HG03135 (cell line): ENCODE data around the gene BICDL1.

Experiments used
- ATAC-seq: cut with Tn5 transposase; IDR thresholded peaks from one replicate; pipeline ENCODE4 v1.9.1; 2021; ENCODE audit warnings: mild to moderate bottlenecking, moderate library complexity; ENCODE audit not compliant: unreplicated experiment

The BICDL1 gene

DNA sequence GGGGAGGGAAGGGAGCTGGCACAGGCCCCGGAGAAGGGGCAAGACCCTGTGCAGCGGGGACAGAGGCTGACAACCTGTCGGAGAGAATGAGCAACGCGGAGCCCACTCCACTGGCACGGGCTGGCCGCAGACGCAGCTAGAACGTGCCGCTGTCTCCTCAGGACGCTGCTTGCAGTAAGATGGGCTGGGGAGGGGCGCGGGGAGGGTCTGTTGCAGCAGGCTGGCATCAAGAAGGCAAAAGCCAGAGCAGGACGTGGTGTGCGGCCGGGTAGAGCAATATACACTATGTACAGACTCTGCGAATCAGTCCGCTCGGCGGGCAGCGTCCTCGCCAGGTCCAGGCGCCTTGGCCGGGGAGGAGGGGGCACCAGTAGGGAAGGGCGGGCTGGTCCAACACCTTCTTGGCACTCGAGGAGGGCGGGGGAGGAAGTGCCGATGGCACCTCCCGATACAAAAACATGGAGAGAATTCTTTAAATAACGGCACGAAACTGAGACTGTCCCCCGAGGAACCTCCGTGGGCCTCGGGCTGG is 107.7 kb downstream of the BICDL1 start:
- no peak for ATAC-seq

- ATAC-seq = no peak
Measured at GRCh38 chr12:120098756-120099470, 109.9 kb downstream of the BICDL1 start.

GRCh38 chr12:120099738-120100137 is 110.7 kb downstream of the BICDL1 start:
- ATAC-seq = no peak

- no peak for ATAC-seq
Measured at GRCh38 chr12:120100630-120101029, 111.6 kb downstream of the BICDL1 start.

GRCh38 chr12:120101182-120101581 is 112.1 kb downstream of the BICDL1 start:
- no peak for ATAC-seq

DNA sequence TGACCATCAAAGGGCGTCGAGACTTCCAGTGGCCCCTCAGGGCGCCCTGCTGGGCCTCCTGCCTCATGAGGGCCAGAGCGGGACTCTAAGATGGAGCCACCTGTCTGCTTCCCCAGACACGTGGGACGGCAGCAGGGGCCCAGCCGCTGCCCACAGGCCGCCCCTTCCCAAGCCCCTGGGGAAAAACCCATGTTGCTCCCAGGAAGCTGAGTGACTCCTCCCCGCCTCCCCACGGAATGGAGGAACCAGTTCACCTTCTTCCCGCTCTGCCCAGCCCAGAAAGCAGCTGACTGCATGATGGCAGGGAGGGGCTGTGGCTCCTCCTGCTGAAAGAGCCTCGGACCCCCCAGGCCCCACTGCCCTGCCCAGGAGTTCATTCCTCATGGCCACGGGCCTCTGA is 112.6 kb downstream of the BICDL1 start:
- ATAC-seq = no peak

- ATAC-seq = no peak
Measured at GRCh38 chr12:120102189-120103043, 113.4 kb downstream of the BICDL1 start.

DNA sequence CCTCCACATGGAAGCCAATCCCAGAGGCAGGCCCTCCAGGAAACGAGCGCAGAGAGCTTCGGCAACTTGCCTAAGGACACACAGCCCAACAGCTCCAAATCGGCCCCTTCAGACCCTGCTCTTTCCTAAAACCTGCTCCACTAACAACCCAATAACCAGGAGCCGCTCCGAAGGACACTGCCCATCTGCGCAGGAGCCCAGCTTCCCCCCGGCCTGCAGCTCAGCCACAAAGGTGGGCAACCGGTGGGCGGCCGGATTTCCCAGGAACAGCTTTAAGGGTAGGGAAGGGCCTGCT is 114.0 kb downstream of the BICDL1 start:
- ATAC-seq = no peak

- ATAC-seq = no peak
Measured at GRCh38 chr12:120103371-120103770, 114.3 kb downstream of the BICDL1 start.

DNA sequence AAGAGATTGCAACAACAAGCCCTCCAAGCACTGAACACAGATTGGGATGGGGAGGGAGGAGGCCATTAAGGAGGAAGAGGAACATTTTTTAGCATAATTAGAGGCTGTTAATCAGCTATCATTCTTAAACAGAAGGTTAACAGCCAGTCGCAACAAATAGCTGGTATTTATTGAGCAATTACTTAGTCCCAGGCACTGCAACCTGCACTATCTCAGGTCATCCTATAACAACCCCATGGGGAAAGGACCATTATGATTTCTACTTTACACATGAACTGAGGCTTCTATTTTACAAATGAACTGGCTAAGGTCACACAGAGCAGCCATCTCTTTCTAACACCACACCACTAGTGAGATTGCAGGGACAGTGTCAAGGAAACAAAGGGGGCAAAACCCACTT is 117.1 kb downstream of the BICDL1 start:
- ATAC-seq = no peak

- ATAC-seq = no peak
Measured at GRCh38 chr12:120109570-120110267, 120.7 kb downstream of the BICDL1 start.

- ATAC-seq = peak; percentile 53
Measured at GRCh38 chr12:120110550-120111501, 121.8 kb downstream of the BICDL1 start.

- no peak for ATAC-seq
Measured at GRCh38 chr12:120115066-120115465, 126.0 kb downstream of the BICDL1 start.

DNA sequence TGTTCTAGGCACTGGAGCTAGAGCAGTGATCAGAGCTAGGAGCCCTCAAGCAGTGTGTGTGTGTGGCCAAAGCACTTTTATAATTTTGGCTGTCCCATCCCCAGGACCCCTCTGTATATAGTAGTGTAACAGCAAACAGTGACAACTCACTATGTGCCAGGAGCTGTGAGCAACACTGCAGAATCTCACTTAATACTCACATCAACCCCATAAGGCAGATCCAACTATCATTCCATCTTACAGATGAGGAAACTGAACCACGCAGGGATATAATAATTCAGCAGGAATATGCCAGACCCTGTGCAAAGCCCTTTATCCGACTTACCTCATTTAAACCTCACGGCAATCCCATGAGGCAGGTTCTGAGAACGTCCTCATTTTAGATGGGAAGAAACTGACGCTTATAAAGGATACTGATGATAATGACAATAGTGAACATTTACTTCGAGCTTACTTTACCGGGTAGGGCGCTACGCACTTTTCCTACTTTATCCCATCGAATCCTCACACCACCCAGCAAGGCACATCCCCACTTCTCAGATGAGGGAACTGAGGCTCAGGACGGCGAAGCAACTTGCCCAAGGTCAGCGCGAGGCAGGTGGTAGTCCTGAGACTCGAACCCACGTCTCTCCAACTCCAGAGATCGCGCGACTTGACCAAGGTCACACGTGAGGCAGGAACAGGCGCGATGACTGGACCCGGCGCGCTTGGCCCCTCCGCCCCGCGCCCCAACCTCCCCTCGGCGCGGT is 126.8 kb downstream of the BICDL1 start:
- ATAC-seq = peak; percentile 8

GRCh38 chr12:120116441-120116791 is 127.4 kb downstream of the BICDL1 start, which contains the start of gene RAB35:
Gene RAB35 (minus strand): TSS chr12:120116753. CDS start chr12:120116650, 103 bp downstream.
- no peak for ATAC-seq

GRCh38 chr12:120116792-120117651 is 128.0 kb downstream of the BICDL1 start:
- ATAC-seq = peak; percentile 48

DNA sequence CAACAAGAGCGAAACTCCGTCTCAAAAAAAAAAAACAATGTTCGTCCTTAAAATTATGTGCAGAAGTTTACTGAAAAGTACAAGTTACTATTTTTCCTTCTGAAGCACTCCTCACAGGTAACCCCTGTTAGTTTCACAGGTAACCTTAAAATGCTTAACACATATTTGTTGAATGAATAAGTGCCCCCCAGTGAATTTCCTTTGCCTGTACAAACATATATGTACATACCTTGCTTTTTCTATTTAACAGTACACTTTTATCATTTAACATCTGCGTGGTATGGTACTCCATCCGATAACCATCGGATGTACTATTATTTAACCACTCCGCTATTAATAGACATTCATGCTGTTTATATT is 128.9 kb downstream of the BICDL1 start:
- ATAC-seq = no peak

DNA sequence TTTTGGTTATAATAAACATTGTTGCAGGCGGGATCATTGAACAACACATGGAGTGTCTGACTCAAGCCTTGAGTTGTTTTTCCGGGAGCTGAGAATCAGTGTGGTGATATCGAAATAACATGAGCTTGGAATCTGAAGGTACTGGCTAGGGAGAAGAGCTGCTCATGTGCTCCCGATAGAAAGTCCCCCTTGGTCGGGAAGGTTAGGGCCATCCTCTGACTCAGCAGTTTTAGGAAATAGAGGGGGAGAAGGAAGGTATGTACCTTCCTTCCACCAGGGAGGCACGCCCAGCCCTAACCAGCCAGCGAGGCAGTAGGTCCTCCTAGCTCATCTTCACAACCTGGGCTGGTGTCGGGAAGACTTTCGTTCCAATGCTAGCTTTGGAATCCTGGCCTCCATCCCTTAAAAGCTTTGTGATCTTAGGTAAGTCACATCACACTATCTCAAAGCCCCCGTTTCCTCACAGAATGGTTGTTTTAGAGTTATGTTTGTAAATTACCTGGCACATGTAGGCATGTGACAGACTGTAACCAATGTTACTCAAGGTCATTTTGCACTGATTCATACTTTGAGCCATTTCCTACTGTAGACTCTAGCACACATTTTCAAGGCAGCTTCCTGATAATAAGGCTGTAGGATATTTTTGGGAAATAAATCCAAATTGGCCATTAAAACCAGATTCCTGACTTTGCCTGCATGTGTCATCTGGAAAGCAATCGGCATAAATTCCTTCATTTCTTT is 129.5 kb downstream of the BICDL1 start:
- ATAC-seq = no peak
